Esophagus muscularis mucosa (tissue), 4 donors: ENCODE data around the gene PTTG1IP.

Source experiments
- EP300 ChIP-seq: sonication (generic); formaldehyde crosslinking; IDR thresholded peaks from one replicate; pipeline ENCODE4 v1.6.1; 2017; ENCODE audit warnings: antibody characterized with exemption
- POLR2A ChIP-seq: fragments of 450-650 bp; IDR thresholded peaks from one replicate; pipeline ENCODE4 v1.6.1; 2017; ENCODE audit warnings: antibody characterized with exemption, moderate library complexity, mild to moderate bottlenecking, low read depth
- POLR2AphosphoS5 ChIP-seq, 2 donors: sonication (generic); formaldehyde crosslinking; IDR thresholded peaks; one replicate each; pipeline ENCODE4 v1.6.1; 2017; ENCODE audit warnings: antibody characterized with exemption in 2 of 2
- TF ChIP-seq, protein P1 (sequence below), 3 experiments: fragments of 200-600 bp in 2 of 3; fragments of 450-650 bp in 1 of 3; sonication (generic) in 2 of 3; IDR thresholded peaks; one replicate each; pipeline ENCODE4 v1.5.1; 2017 to 2019; ENCODE audit warnings: antibody characterized with exemption in 3 of 3, mild to moderate bottlenecking in 2 of 3, moderate library complexity in 1 of 3

DNA sequence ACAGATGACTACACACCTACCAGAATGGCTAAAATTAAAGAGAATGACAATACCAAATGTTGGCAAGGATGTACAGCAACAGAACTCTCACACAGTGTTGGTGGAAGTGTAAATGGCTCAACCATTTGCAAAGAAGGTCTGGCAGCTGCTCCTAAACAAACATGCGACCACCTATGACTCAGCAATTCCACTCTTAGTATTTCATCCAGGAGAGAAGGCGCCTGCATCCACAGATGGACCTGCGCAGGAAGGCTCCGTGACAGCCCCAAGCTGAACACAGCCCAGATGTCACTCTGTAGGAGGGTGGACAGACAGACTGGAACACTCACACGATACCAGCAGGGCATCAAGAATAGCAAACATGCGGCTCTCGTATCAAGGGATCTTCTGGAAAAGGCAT lies 6.7 kb downstream of the PTTG1IP start:
- TF ChIP-seq EP300: no peak
- TF ChIP-seq, protein P1, sequence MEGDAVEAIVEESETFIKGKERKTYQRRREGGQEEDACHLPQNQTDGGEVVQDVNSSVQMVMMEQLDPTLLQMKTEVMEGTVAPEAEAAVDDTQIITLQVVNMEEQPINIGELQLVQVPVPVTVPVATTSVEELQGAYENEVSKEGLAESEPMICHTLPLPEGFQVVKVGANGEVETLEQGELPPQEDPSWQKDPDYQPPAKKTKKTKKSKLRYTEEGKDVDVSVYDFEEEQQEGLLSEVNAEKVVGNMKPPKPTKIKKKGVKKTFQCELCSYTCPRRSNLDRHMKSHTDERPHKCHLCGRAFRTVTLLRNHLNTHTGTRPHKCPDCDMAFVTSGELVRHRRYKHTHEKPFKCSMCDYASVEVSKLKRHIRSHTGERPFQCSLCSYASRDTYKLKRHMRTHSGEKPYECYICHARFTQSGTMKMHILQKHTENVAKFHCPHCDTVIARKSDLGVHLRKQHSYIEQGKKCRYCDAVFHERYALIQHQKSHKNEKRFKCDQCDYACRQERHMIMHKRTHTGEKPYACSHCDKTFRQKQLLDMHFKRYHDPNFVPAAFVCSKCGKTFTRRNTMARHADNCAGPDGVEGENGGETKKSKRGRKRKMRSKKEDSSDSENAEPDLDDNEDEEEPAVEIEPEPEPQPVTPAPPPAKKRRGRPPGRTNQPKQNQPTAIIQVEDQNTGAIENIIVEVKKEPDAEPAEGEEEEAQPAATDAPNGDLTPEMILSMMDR (IDR thresholded peaks at IDR 0.05): no peak
- TF ChIP-seq POLR2A: no peak
- TF ChIP-seq POLR2AphosphoS5 (IDR thresholded peaks at IDR 0.05): peak in 1 of 2 donors; percentile 18
